SK-N-MC (cell line): ENCODE data around the gene PLA2R1.

ENCODE experiments used
- EZH2 ChIP-seq: fragments of 200-600 bp; sonication (generic); IDR thresholded peaks from one replicate; pipeline ENCODE4 v1.6.1; 2017; ENCODE audit warnings: antibody characterized with exemption
- POLR2AphosphoS5 ChIP-seq: IDR thresholded peaks from 2 replicates; pipeline ENCODE4 v1.6.1; 2012; ENCODE audit warnings: mild to moderate bottlenecking, low read depth, low read length, borderline replicate concordance

DNA sequence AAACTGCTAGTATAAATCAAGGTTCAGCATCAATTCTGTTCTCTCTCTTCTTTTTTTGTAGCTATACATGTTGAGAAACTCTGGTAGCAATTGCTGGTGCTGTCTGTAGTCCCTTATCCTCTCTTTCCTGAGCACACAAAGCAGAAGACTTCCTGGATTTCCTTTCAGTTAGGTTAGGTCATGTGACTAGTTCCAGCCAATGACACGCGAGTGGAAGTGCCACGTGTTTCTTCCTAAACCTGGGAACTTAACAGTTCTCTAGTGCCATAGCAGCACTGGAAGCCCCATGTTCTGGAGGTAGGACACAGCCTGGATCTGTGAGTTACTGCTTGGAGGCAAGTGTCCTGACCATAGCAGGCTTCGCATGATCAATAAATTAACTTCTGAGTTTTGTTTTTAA, 125.9 kb downstream of the PLA2R1 start:
- no peak for TF ChIP-seq EZH2
- TF ChIP-seq POLR2AphosphoS5 = no peak
